Left cardiac atrium (tissue), 4 donors: ENCODE data around the gene BRCA2. TPM values are rescaled to one million over a fixed set of nuclear protein-coding genes. Genes with fewer than 3 reads are reported as not detected.
"Not testable (repeated sequence)": the region's sequence is repeated elsewhere in the genome, so short reads cannot be mapped to it uniquely, and the experiment has no call there.

Source experiments
- ATAC-seq, 2 donors: fragments of 200-7000 bp; cut with Tn5 transposase; one replicate each; pipeline ENCODE4 v1.9.1; 2020; ENCODE audit warnings: mild to moderate bottlenecking in 2 of 2, moderate library complexity in 2 of 2
- DNase-seq: peaks from one replicate; pipeline ENCODE4 v3.0.0-alpha.2; 2020
- intact Hi-C, 2 donors: fragments of 100-400 bp; cut with DNase I; formaldehyde crosslinking; loops; one replicate each; pipeline versions ENCODE4 v1.14.1 to v1.15.1; 2022 to 2023
- total RNA-seq, 2 donors: library from RNA; stranded (reverse); fragmentation: NEBNext Ultra II Directional; extraction: Animal tissue kit (Norgen Biotek cat#: 25700); gene quantifications; one replicate each; pipeline ENCODE4 v1.2.1, GENCODE V29; 2021
- donor health status: DM: no; HTN: yes; CAD: no.
- donor health status: DM: no; HTN: yes; CAD: no; lungs with severe emphysema.
- donor health status: DM: yes; HTN: yes; CAD: no.
- donor health status: Dilated cardiomyopathy.

Gene BRCA2
- total RNA-seq, 2 donors from 2014 or later, result 1.0 to 2.1 TPM

GRCh38 chr13:32355935-32356334 lies 40.6 kb downstream of the BRCA2 start:
- ATAC-seq, intact Hi-C loops, DNase-seq: not testable (repeated sequence)

GRCh38 chr13:32362574-32362973 lies 47.3 kb downstream of the BRCA2 start:
- intact Hi-C loops, result no loop called here
- no peak for DNase-seq
- ATAC-seq, result no peak

GRCh38 chr13:32370805-32371204 lies 55.5 kb downstream of the BRCA2 start:
- DNase-seq, result no peak
- intact Hi-C loops, result no loop called here

GRCh38 chr13:32376642-32377415 lies 61.5 kb downstream of the BRCA2 start:
- no peak for ATAC-seq
- DNase-seq, result no peak
- intact Hi-C loops, result no loop called here

More at GRCh38 chr13:32370805-32371204, 55.5 kb downstream of the BRCA2 start:
- no peak for ATAC-seq

- ATAC-seq, result no peak
- intact Hi-C loops, result no loop called here
- DNase-seq, result no peak
These were observed 62.7 kb downstream of the BRCA2 start for GRCh38 chr13:32378012-32378411.

- DNase-seq (no peak), ATAC-seq (peak; percentile 59 to 61)
- intact Hi-C loops, result loop anchor here (5.0 kb wide), 2 partner anchors 191 to 201 kb away; no protein-coding TSS in a partner anchor
These were observed 66.2 kb downstream of the BRCA2 start for GRCh38 chr13:32381539-32381938.

- intact Hi-C loops, result loop anchor here (5.0 kb wide), 2 partner anchors 188 to 198 kb away; no protein-coding TSS in a partner anchor
- no peak for ATAC-seq
These were observed 68.7 kb downstream of the BRCA2 start for GRCh38 chr13:32383836-32384618.

GRCh38 chr13:32384702-32385101 lies 69.4 kb downstream of the BRCA2 start:
- intact Hi-C loops, result loop anchor here (5.0 kb wide), 2 partner anchors 188 to 198 kb away; no protein-coding TSS in a partner anchor
- ATAC-seq, result no peak

More at GRCh38 chr13:32383836-32384618, 68.7 kb downstream of the BRCA2 start:
- no peak for DNase-seq

GRCh38 chr13:32385410-32385809 lies 70.1 kb downstream of the BRCA2 start:
- ATAC-seq (no peak), DNase-seq (no peak)
- intact Hi-C loops, result no loop called here

More at GRCh38 chr13:32384702-32385101, 69.4 kb downstream of the BRCA2 start:
- no peak for DNase-seq

GRCh38 chr13:32390048-32390447 lies 74.7 kb downstream of the BRCA2 start:
- ATAC-seq, result no peak
- DNase-seq, result no peak
- intact Hi-C loops, result no loop called here

GRCh38 chr13:32390484-32390883 lies 75.2 kb downstream of the BRCA2 start:
- ATAC-seq, result no peak
- DNase-seq, result no peak
- intact Hi-C loops, result no loop called here

GRCh38 chr13:32391101-32391619 lies 75.9 kb downstream of the BRCA2 start:
- ATAC-seq (no peak), DNase-seq (no peak)
- intact Hi-C loops, result no loop called here

GRCh38 chr13:32403108-32403507 lies 87.8 kb downstream of the BRCA2 start:
- intact Hi-C loops, result no loop called here
- no peak for DNase-seq

GRCh38 chr13:32407854-32408253 lies 92.5 kb downstream of the BRCA2 start:
- ATAC-seq (no peak), DNase-seq (no peak)
- intact Hi-C loops, result no loop called here

More at GRCh38 chr13:32403108-32403507, 87.8 kb downstream of the BRCA2 start:
- ATAC-seq, result no peak

GRCh38 chr13:32408296-32409000 lies 93.1 kb downstream of the BRCA2 start:
- intact Hi-C loops, result no loop called here
- no peak for ATAC-seq
- DNase-seq, result no peak

- ATAC-seq (no peak), DNase-seq (no peak)
- intact Hi-C loops, result no loop called here
These were observed 93.6 kb downstream of the BRCA2 start for GRCh38 chr13:32409001-32409313.

GRCh38 chr13:32409561-32410421 lies 94.5 kb downstream of the BRCA2 start:
- DNase-seq (peak; percentile 61), ATAC-seq (peak; percentile 92)
- intact Hi-C loops, result no loop called here

GRCh38 chr13:32413284-32413683 lies 98.0 kb downstream of the BRCA2 start:
- DNase-seq, result no peak
- intact Hi-C loops, result no loop called here
- ATAC-seq, result no peak
